SKM-1 treated with dmso at 0.1 percent for 144 hours (cell line): Measurements from ENCODE around the gene ZMYND11.

Experiments
- DNase-seq: peaks from one replicate; lab custom pipeline; 2025; ENCODE audit not compliant: unreplicated experiment; lab: John Stamatoyannopoulos, UW

The ZMYND11 gene

DNA sequence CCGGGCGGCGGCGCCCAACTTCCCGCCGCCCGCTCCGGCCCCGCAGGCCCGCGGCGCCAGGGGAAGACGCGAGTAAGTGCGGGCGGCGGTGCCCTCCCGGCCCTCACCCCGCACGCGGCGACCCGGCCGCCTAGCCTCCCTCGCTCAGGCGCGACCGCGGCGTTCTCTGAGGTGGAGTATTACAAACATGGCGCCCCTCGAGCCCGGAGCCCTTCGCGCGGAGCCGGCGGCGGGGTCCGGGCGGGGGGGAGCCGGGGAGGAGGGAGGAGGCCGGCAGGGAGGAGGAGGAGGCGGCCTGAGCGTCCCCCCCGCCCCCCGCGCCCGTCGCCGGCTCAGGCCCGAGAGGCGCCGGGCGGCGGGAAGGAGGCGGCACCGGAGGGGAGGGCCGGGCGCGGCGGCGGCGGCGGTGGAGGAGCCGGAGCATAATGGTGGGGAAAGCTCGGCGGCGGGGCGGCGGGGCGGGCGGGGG is at the start of gene ZMYND11:
ZMYND11 (plus strand) TSS at position 324 of the 469 bp plus-strand sequence. CDS start 44,558 bp downstream, outside the sequence.
- no peak for DNase-seq

DNA sequence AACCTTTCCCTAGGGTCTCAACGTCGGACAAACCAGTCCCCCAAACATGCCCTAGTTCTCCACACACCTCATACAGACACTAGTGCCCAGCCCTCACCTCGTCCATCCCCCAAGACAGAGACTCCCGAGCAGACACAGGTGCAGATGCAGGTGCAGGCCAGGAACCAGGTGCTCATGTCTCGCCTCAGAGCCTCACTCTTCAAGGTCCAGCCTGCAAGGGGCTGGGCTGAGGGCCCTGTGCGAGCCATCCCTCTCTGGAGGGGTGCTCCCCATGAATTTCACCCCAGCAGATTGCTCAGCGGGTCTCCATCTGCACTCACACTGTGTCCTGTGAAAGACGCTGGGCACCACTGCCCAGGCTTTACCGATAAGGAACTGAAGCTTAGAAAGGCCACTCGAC is 49.2 kb upstream of the ZMYND11 start:
- DNase-seq: no peak

DNA sequence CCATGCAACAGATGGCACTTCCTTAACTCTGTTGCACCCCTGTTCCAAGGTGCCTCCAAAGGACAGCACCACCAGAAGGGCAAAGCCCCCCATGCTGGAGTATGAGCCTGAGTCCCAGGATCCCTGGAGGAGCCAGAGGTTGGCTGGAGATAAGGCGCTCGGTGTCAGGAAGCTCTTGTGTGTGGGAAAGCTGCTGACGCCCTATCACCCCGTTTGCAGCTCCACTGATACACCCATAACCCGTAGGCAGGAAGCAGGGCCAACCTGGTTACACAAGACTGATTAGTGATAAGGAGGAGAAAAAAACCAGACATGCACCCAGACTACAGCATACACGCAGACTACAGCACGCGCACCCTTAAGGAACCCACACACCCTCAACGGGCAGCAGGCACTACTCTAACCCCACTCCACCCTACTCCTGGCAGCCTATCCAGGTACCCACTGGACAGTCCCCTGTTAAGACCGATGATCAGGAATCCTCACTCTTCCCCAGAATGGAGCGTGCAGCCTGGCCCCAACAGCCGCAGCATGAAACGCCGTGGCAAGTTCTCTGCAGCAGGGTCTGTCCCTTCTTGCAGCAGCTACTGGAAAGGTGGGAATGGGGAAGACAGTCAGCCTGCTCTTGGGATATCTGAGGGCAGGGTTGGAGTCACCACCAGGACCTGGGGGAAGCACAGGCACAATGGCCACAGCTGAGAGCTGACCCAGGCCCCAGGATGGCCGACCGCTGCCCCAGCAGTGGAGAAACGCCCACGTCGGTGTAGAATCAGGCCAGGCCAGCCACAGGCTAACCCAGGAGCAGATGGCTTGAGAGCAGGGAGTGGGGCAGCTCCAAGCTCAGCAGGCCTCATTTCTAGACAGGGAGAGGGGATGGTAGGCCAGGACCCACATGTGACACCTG is 47.8 kb upstream of the ZMYND11 start:
- DNase-seq: no peak

DNA sequence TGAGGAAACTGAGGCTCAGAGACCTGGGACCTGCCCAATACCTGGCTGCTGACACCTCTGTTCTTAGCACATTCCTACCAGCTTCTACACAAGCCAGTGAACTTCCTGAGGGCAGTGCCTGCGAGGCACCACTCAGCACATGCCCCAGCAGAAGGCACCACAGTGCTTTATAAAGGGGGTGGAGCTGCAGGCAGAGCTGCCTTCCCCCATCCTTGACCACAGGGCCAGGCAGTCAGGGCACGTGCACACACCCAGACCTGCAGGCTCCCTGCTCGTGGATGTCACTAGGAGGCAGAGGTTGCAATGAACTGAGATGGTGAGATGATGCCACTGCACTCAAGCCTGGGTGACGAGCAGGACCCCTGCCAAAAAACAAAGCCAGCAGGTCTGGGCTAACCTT is 47.0 kb upstream of the ZMYND11 start:
- DNase-seq: no peak

DNA sequence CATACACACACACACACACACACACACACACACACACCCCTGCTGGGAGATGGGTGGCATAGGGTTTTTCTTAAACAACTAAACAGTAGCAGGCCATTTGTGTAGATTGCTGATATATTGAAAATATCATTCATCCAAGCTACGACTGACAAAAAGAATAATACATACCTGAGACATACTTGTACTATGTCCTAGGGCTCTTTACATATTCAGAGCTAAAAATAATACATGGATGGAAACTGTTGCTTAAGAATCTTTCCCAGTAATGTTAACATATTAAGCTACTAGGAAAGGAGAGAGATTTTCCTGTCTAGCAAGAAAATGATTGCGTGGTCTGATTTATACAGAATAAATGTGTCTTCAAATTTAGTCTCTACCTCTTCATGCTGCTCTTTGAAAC is 46.0 kb upstream of the ZMYND11 start:
- no peak for DNase-seq

DNA sequence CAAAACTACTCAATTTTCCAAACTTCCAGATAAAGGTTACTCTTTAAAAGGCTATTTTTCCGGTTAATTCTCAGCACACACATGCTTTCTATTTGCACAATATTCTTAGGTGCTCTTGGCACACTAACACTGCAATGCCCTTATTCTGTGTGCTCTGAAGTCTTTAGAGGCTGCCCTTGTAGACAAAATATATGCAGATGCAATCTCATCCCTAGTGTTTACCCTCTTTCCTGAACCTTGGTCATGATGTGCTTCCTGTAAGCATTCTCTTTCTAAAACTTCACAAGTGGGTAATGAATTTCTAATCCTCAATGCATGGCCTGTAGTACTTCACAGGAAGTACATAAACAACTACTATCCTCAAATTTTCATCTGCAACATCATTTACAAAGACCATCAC is 45.1 kb upstream of the ZMYND11 start:
- no peak for DNase-seq

DNA sequence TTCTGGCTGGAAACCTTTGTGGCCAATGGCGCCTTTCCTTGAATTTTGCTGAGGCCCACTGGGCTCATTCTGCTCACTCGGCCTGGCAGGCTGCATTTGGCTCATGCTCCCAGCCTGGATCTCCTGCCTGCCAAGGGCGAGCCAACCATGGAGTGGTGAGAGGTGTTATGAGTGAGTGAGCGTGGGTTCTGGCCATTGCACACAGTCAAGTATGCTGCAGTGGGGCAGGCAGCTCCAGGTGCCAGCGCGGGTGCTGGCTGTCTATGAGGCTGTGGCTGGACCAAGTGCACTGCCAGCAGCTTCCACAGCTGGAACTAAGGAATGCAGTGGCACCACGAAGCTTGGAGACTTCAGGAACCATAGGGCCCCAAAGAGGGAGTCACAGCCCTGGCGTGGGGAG is 43.9 kb upstream of the ZMYND11 start:
- no peak for DNase-seq

DNA sequence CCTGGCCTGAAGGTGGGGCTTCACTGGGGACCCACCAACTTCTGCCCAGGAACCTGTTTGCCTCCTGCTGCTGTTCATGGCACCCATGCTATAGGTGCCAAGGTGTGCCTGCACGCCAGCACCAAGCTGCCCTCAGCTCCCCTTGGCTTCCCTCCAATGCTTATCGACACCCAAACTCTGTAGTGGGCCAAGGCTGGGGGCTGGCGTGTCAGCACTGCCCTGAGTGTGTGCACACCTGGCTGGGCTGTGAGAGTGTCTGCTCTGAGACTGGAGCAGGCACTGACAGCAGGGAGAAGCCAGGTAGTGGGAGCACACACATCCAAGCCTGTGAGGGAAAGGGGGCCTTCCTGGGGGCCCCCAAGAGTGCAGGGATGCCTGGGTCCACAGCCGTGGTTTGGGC is 43.1 kb upstream of the ZMYND11 start:
- no peak for DNase-seq

DNA sequence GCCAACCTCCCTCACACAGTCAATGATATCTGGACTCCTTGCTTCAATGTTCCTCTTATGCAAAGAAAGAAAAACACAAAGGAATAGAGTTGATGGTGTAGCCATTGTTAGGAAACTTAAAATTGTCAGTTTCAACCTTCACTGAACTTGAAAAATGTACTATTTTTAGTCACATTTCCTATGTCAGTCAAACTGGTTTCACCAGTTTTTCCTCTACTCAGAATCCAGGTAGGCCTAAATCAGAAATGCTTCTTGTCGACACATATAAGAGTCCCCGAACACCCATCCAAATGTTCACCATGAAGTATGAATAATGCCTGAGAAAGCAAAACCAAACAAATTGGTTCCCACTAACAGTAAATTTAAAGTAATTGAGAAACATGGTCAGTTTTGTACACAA is 42.4 kb upstream of the ZMYND11 start:
- no peak for DNase-seq

DNA sequence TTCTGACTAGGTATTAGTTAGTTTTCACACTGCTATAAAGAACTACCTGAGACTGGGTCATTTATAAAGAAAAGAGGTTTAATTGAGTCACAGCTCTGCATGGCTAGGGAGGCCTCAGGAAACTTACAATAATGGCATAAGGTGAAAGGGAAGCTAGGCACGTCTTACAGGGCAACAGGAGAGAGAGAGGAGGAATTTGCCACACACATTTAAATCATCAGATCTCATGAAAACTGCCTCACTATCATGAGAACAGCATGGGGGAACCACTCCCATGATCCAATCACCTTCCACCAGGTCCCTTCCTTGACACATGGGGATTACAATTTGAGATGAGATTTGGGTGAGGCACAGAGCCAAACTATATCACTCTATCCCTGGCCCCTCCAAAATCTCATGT is 40.6 kb upstream of the ZMYND11 start:
- no peak for DNase-seq

DNA sequence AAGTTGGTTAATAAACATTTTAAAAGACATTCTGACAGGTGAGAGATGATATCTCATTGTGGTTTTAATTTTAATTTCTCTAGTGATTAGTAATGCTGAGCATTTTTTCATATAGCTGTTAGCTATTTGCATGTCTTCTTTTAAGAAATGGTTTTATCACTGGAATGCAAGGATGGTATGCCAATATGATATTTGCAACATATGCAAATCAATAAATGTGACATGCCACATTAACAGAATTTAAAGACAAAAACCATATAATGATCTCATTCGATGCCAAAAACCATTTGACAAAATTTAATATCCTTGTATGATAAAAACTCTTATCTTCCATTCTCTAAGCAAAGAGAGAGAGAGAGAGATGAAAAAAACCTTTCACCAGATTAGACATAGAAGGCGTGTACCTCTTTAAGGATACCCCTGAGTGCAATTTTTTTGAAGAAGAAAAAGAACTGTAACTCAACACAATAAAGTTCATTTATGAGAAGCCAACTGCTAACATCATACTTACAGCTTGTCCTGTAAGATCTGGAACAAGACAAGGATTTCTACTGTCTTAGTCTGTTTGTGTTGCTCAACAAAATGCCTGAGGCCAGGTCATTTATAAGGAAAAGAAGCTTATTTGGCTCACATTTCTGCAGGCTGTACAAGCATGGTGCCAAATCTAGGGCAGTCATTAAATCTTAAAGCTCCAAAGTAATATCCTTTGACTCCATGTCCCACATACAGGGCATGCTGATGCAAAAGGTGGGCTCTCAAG is 39.7 kb upstream of the ZMYND11 start:
- DNase-seq: no peak

DNA sequence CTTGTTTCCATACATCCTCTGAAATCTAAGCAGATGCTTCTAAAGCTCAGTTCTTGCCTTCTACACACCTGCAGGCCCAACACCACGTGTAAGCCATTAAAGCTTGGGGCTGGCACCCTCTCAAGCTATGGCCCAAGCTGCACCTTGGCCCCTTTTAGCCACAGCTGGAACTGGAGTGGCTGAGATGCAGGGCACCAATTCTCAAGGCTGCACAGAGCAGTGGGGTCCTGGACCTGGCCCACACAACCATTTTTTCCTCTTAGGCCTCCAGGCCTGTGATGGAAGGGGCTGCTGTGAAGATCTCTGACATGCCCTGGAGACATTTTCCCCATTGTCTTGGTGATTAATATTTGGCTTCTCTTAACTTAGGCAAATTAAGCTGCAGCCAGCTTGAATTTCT is 38.8 kb upstream of the ZMYND11 start:
- no peak for DNase-seq

DNA sequence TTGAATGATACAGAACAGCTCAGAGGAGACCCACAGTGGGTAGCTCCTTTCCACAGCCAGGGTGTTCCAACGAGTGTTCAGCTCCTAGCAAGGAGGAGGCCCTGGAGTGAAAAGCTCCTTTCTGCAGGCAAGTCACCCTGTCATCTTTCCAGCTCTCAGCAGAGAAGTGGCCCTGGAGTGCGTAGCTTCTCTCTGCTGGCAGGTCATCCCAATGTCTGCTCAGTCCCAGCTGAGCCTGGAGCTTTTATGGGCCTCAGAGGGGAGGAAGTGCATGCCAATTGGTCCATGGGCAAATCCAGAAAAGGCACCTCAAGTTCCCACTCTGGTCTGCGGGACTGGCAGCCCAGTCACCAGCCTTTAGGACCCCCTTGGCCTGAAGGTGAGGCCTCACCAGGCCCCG is 30.8 kb upstream of the ZMYND11 start:
- no peak for DNase-seq

DNA sequence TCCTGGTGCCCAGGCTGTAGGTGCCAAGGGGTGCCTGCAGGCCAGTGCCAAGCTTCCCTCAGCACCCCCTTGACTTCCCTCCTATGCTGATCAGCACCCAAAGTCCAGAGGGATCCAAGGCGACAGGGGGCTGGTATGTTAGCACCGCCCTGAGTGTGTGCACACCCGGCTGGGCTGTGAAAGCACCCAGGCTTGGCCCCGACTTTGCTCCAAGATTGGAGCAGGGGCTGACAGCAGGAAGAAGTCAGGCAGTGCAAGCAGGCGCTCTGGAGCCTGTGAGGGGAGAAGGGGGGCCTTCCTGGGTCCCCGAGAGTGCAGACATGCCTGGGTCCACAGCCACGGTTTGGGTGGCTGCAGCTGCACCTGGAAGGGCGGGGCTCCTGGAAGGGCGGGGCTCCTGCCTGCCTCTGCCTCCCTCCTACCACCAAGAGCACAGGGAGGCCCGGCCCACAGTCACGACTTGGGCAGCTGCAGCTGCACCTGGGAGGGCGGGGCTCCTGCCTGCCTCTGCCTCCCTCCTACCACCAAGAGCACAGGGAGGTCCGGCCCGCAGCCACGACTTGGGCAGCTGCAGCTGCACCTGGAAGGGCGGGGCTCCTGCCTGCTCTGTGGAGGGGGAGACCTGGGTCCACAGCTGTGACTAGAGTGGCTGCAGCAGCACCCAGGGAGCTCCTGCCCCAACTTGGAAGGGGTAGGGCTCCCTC is 30.2 kb upstream of the ZMYND11 start:
- DNase-seq: no peak

DNA sequence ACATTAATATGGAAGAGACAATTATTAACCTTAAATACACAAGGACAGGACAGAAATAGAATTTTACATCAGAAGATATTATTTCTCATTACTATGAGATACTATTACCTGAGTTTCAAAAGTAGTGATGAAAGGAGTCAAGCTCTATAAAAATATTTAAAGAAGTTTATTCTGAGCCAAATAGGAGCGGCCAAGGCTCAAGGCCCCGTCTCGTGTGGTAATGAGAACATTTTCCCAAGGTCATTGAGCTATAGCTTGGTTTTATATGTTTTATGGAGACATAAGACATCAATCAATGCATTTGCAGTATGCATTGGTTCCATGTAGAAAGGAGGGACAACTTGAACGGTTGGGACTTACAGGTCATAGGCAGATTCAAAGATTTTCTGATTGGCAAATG is 29.4 kb upstream of the ZMYND11 start:
- DNase-seq: no peak

DNA sequence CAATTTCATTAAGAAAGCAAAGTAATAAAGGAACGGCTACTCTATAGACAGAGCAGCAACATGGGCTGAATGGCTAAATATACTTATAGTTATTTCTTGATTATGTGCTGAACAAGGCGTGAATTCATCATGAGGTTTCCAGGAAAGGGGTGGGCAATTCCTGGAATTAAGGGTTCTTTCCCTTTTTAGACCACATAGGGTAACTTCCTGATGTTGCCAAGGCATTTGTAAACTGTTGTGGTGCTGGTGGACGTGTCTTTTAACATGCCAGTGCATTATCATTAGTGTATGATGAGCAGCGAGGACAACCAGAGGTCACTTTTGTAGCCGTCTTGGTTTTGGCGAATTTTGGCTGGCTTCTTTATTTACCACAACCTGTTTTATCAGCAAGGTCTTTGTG is 28.5 kb upstream of the ZMYND11 start:
- DNase-seq: no peak

DNA sequence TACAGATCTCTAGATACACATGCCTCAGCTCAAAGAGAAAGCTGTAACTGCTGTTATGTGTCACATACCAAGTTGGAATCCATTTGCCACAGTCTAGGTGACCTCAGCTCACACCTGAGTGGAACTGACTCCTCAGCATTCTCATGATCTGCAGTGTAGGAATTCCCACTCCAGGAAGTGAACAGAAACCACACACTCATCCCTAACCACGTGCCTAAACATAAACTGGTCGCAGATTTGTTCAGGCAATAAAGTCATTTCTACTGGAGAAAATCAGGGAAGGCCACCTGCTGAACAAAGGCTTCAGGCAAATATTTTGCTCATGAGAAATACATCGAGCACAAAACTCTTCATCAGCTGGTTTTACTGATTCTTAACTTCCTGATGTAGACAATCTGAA is 23.0 kb upstream of the ZMYND11 start:
- DNase-seq: no peak

DNA sequence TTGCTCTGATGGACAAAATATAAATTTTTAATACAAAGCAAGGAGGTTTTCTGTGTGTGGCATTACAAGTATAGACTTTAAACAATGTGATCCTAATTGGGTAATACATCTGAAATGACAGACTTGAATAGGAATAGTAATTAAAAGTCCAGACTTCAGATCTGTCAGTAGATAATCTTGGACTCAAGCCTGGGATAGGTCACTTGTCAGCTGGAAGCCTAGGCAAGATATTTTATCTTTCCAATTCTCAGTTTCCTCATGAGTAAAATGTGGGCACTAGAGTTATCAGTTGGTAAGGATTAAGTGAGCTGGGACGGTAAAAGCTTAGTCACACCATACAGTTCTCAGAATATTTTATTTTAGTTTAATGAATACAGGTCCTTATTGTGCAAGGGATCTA is 10.4 kb upstream of the ZMYND11 start:
- no peak for DNase-seq

DNA sequence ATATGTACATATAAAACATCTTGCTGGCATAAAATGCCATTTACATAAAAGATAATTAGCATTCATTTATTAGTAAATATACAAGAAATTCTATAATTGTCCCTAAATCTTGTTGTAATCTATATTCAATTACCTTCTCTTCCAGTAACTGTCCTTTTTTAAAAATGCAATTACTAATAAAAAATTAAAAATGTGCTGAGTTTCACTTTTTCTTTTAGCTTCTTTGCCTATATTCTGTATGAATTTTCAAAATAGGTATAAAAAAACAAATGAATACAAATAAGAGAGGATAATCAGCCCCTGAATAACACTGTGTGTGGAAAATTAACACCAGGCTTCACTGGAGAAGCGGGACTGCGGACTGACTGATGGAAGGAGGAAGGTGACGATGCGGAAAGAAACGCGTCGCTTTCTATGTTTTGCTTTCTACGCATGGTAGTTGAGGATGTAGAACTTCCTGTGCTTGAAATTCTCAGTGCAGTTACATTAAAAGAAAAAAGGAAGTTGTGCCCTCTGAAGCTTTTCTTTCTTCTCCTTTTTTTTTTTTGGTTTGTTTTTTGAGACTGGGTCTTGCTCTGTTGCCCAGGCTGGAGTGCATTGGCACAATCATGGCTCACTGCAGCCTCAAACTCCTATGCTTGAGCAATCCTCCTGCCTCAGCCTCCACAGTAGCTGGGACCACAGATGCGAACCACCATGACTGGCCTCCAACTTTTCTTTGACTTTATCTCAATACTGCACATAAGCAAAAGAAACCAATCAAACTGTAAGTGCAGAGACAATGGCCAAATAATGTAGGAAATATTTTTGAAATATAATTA is 7.4 kb upstream of the ZMYND11 start:
- DNase-seq: peak; percentile 75

DNA sequence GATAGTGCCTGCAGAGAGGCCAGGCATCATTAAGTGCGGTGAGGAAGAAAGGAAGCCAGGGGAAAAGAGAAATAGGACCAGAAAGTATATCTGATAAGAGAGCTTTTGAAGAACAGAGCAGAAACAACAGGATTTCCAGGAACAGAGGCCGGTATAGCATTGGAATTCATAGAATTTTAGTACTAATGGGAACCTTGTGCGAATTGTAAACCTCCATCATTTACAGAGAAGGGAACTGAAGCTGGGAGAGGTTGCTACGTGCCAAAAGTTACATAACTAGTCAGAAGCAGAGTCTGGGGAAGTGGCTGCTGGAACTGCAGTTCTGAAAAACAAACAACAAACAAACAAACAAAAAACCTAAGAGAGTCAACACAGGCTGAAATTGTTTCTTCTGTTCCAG is 5.4 kb upstream of the ZMYND11 start:
- DNase-seq: no peak
